DOHH2 (cell line): ENCODE measurements around the gene TRPM3.

Source experiments
- CTCF ChIP-seq: fragments of 200-600 bp; sonication (generic); IDR thresholded peaks from one replicate; pipeline ENCODE4 v1.5.1; 2014; ENCODE audit warnings: antibody characterized with exemption, mild to moderate bottlenecking, low read depth, low read length; ENCODE audit not compliant: poor library complexity, severe bottlenecking
- EZH2phosphoT487 ChIP-seq: fragments of 200-600 bp; sonication (generic); IDR thresholded peaks from 2 replicates; pipeline ENCODE4 v1.6.1; 2017; ENCODE audit warnings: borderline replicate concordance, mild to moderate bottlenecking, antibody characterized with exemption, low read length, moderate library complexity, mixed read lengths

DNA sequence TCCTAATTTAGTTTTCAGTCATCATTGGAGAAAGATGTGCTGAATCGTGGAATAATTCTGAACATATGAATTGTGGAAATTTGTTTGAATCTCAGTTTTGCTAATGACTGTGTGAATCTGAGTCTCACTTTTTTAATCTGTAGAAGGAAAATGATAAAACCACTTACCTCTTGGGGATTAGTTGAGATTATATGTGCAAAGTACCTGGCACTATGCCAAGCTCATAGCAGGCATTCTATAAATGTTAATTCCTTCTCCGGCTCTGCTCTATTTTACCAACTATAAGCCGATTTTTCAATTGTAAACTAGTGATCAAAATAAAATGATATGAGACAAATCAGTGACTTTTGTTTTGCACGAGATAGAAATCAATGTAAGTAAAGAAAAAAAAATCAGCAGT lies 290.8 kb downstream of the TRPM3 start:
- no peak for TF ChIP-seq CTCF
- TF ChIP-seq EZH2phosphoT487, result no peak
